Heart left ventricle (tissue), 16 donors: Measurements from ENCODE around the gene ANGPTL3. TPM values are rescaled to one million over a fixed set of nuclear protein-coding genes. Genes with fewer than 3 reads are reported as not detected.
A peak's percentile ranks its signal among the peaks of the same experiment; 100 is the strongest.

Experiments used
- ATAC-seq, 4 donors: fragments of 200-7000 bp; cut with Tn5 transposase; one replicate each; pipeline ENCODE4 v1.9.1; 2020 to 2022; ENCODE audit warnings: moderate library complexity in 4 of 4, mild to moderate bottlenecking in 3 of 4, moderate number of reproducible peaks in 1 of 4
- DNase-seq, 5 donors: peaks; one replicate each; pipeline ENCODE4 v3.0.0-alpha.2; 2020
- H3K27ac ChIP-seq, 12 donors: fragments of 200-600 bp; sonication (generic) in 4 of 12; one replicate each; pipeline versions ENCODE4 v1.5.0 to v1.8.0; 2016 to 2022; ENCODE audit warnings: mild to moderate bottlenecking in 2 of 12
- H3K27me3 ChIP-seq, 9 donors: fragments of 200-600 bp; sonication (generic) in 2 of 9; one replicate each; pipeline versions ENCODE4 v1.5.1 to v1.8.0; 2016 to 2022; ENCODE audit warnings: mild to moderate bottlenecking in 3 of 9
- H3K36me3 ChIP-seq, 9 donors: fragments of 200-600 bp; sonication (generic) in 2 of 9; one replicate each; pipeline versions ENCODE4 v1.5.0 to v1.8.0; 2018 to 2022; ENCODE audit warnings: mild to moderate bottlenecking in 2 of 9
- H3K4me1 ChIP-seq, 12 donors: fragments of 200-600 bp; sonication (generic) in 4 of 12; one replicate each; pipeline versions ENCODE4 v1.5.0 to v1.8.0; 2016 to 2022; ENCODE audit warnings: mild to moderate bottlenecking in 3 of 12
- H3K4me3 ChIP-seq, 12 donors: fragments of 200-600 bp; sonication (generic) in 4 of 12; one replicate each; pipeline versions ENCODE4 v1.5.0 to v1.8.0; 2017 to 2022; ENCODE audit warnings: mild to moderate bottlenecking in 9 of 12, moderate library complexity in 4 of 12
- H3K9me3 ChIP-seq, 12 donors: fragments of 200-600 bp; sonication (generic) in 4 of 12; one replicate each; pipeline versions ENCODE4 v1.5.0 to v1.8.0; 2016 to 2022; ENCODE audit warnings: mild to moderate bottlenecking in 1 of 12
- POLR2A ChIP-seq, 2 donors: fragments of 450-650 bp; IDR thresholded peaks; one replicate each; pipeline ENCODE4 v1.6.1; 2017; ENCODE audit warnings: antibody characterized with exemption in 2 of 2, mild to moderate bottlenecking in 2 of 2, moderate library complexity in 2 of 2
- WGBS, 4 donors: extraction: QIAGEN DNeasy Blood & Tissue Kit in 2 of 4; methylation state at CpG; one replicate each; pipeline versions ENCODE4 v1.1.5 to v1.1.7; 2013 to 2018; 5-methylcytosine and 5-hydroxymethylcytosine counted together
- intact Hi-C, 10 donors: fragments of 100-400 bp; cut with DNase I; formaldehyde crosslinking; loops; one replicate each; pipeline versions ENCODE4 v1.11.1 to v1.14.2; 2022
- polyA plus RNA-seq, 2 donors: library from polyadenylated mRNA; stranded (reverse); fragments of 200-250 nt; gene quantifications; one replicate each; pipeline ENCODE4 v1.2.3, GENCODE V29; 2013
- total RNA-seq, 9 donors: library from RNA; depleted of rRNA in 2 of 9; stranded (reverse); fragments of >200 nt in 2 of 9; fragmentation: NEBNext Ultra II Directional in 3 of 9; extraction: Animal tissue kit (Norgen Biotek cat#: 25700) in 3 of 9; gene quantifications; one replicate each; pipeline versions ENCODE4 v1.1.0 to v1.2.4, GENCODE V29; 2016 to 2023
- TF ChIP-seq, protein P1 (sequence below), 12 donors: fragments of 200-600 bp; sonication (generic) in 4 of 12; IDR thresholded peaks; one replicate each; pipeline versions ENCODE4 v1.5.0 to v1.8.0; 2018 to 2022; ENCODE audit warnings: antibody characterized with exemption in 12 of 12, mild to moderate bottlenecking in 5 of 12
- donor health status: ischemic (EF 13 %, LVEDD 7.1; RV severe dilation, severe dysfunction).
- donor health status: healthy with polysubstance abuse.
- donor health status: DM: no; HTN: yes; CAD: no.
- donor health status: DM: no; HTN: no; CAD: no.
- donor health status: ischemic (EF 25% LVEDD 6.9; RV normal size, moderate dysfunction).
- donor health status: ischemic (EF 25% LVEDD 5.7; RV mildly dilated, moderate dysfunction).
- donor health status: healthy.
- donor health status: DM: yes; HTN: yes; CAD: no.
- donor health status: ischemic (EF 35%, LVEDD 5.7; RV mildly dilated, moderate dysfunction).
- donor health status: nonischemic (EF 11% LVEDD 7.7; RV severe dilation, severe dysfunction).
- donor health status: DM: yes; HTN: yes; CAD: no.
- donor health status: PGD.
- donor health status: ischemic (EF 29% LVEDD 5.4; RV normal size, mild dysfunction).
- donor health status: nonischemic (EF 23%, LVEDD 6.1; RV moderate dilation, normal function).

ANGPTL3 gene
- total and polyA plus RNA-seq, 11 donors = not detected

DNA sequence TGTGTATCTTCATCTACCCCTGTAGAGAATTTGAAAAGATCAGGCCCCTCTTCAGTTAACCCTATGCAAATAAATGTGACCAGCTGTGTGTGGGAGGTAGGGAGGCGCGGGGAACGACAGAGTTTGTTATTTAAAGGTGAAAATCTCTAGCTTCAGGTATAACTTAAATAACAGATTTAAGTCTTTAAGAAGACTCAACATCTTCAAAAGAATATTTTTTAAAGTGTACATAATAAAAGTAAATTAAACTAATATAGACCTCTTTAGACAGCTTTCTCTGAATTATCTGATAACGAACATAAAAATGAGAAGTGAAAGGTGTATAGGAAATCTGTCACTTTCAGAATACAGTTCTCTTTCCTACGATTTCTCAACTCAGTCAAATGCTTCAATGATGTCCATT, 16.0 kb downstream of the ANGPTL3 start:
- H3K4me1 ChIP-seq = no peaks in the 10 kb centered on the region
- TF ChIP-seq, protein P1, sequence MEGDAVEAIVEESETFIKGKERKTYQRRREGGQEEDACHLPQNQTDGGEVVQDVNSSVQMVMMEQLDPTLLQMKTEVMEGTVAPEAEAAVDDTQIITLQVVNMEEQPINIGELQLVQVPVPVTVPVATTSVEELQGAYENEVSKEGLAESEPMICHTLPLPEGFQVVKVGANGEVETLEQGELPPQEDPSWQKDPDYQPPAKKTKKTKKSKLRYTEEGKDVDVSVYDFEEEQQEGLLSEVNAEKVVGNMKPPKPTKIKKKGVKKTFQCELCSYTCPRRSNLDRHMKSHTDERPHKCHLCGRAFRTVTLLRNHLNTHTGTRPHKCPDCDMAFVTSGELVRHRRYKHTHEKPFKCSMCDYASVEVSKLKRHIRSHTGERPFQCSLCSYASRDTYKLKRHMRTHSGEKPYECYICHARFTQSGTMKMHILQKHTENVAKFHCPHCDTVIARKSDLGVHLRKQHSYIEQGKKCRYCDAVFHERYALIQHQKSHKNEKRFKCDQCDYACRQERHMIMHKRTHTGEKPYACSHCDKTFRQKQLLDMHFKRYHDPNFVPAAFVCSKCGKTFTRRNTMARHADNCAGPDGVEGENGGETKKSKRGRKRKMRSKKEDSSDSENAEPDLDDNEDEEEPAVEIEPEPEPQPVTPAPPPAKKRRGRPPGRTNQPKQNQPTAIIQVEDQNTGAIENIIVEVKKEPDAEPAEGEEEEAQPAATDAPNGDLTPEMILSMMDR (IDR thresholded peaks at IDR 0.05) = no peak
- TF ChIP-seq POLR2A (IDR thresholded peaks at IDR 0.05) = no peak

DNA sequence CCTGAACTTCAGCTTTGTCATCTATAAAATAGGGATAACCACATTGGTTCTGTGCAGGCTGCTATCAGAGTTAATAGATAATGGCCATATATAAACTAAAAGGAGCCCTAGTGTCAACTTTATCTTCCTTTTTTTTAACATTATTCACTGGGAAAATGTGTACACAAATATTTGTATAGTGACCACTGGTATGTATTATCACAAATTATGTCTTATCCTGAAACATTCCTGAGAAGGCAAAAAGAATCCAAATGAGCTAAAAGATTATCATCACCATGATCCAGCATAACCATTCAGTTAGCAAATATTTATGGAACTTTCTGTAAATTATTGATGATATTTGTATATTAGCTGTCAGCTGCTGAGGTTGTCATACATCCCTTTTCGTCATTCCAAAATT, 16.6 kb downstream of the ANGPTL3 start:
- 98 to 100% (median 99%) methylated on average over 1 of the region's 1 CpG for WGBS, 4 donors

More for the DNA sequence above, 16.0 kb downstream of the ANGPTL3 start:
- intact Hi-C loops = no loop called here
- ATAC-seq (no peak), DNase-seq (no peak)
- Histone ChIP-seq H3K27me3 (no peaks in the 10 kb centered on the region), H3K27ac (no peak overlapping the region), H3K4me3 (no peak overlapping the region), H3K36me3 (peaks cover 0 to 33% (median 8%) of the 10 kb centered on the region in 9 donors), H3K9me3 (peaks cover 0 to 3% (median 0%) of the 10 kb centered on the region in 12 donors)
- WGBS, 4 donors = 86 to 90% (median 87%) methylated on average over 5 of the region's 5 CpGs

DNA sequence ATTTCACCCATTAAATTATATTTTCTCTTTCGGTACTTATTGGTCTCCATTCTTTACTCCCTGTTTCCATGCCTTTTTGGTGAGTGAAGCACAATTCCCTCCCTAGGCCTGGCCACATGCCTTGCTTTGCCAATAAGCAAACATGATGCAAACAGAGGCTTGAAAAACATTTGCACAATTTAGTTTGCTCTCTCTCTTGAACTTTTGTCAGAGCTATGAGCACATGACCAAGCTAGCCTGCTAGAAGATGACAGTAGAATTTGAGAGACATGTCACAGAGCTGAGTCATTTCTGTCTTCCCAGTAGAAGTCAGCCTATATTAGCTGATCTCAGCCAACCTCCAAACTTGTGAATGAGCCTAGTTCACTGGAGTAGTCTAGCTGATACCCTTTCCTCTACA, 24.6 kb downstream of the ANGPTL3 start:
- WGBS, 4 donors = 93 to 97% (median 95%) methylated on average over 1 of the region's 1 CpG
- TF ChIP-seq, protein P1 (IDR thresholded peaks at IDR 0.05) = no peak
- TF ChIP-seq POLR2A (IDR thresholded peaks at IDR 0.05) = no peak
- Histone ChIP-seq H3K4me1 (peaks cover 0 to 4% (median 0%) of the 10 kb centered on the region in 12 donors), H3K4me3 (no peak overlapping the region), H3K27me3 (no peaks in the 10 kb centered on the region), H3K36me3 (peaks cover 0 to 46% (median 19%) of the 10 kb centered on the region in 9 donors), H3K27ac (no peak overlapping the region), H3K9me3 (no peaks in the 10 kb centered on the region)
- DNase-seq = no peak
- intact Hi-C loops = no loop called here
- peak in 3 of 4 donors; percentile 47 to 71 (median 63) for ATAC-seq

More for the DNA sequence above, 16.6 kb downstream of the ANGPTL3 start:
- intact Hi-C loops = no loop called here
- Histone ChIP-seq H3K36me3 (peaks cover 0 to 39% (median 9%) of the 10 kb centered on the region in 9 donors), H3K27ac (no peak overlapping the region), H3K9me3 (peaks cover 0 to 3% (median 0%) of the 10 kb centered on the region in 12 donors), H3K4me1 (no peaks in the 10 kb centered on the region), H3K4me3 (no peak overlapping the region), H3K27me3 (no peaks in the 10 kb centered on the region)
- ATAC-seq (no peak), DNase-seq (no peak)
- no peak for TF ChIP-seq POLR2A (IDR thresholded peaks at IDR 0.05)
- TF ChIP-seq, protein P1 (IDR thresholded peaks at IDR 0.05) = no peak

DNA sequence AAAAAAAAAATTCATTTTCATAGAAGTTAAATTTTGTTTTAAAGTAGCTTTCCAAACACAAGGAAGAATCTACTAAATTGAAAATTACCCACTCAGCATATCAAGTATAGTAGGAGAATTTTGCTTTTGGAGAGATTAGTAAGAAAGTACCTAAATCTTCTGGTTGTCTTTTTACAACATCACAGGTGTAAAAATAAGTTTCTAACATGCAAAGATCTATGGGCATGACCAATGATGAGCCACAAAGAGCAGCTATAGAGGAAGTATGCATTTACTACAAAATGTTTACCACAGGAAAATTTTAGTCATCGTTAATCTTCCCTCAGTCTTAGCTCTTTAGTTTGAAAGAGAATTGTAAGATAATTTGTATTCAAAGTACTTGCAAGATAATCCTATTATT, 28.1 kb downstream of the ANGPTL3 start:
- intact Hi-C loops = no loop called here
- TF ChIP-seq POLR2A (IDR thresholded peaks at IDR 0.05) = no peak
- TF ChIP-seq, protein P1 (IDR thresholded peaks at IDR 0.05) = no peak
- DNase-seq = no peak

More for the DNA sequence above, 28.1 kb downstream of the ANGPTL3 start:
- no peak overlapping the region for H3K4me3 ChIP-seq
- H3K4me1 ChIP-seq = peaks cover 0 to 4% (median 0%) of the 10 kb centered on the region in 12 donors
- no peaks in the 10 kb centered on the region for H3K27me3 ChIP-seq
- H3K9me3 ChIP-seq = no peaks in the 10 kb centered on the region
- H3K36me3 ChIP-seq = peaks cover 0 to 27% (median 14%) of the 10 kb centered on the region in 9 donors
- WGBS, 4 donors = 90 to 96% (median 93%) methylated on average over 1 of the region's 1 CpG
- H3K27ac ChIP-seq = no peak overlapping the region
- ATAC-seq = no peak
